WTC11 (cell line): Measurements from ENCODE around the gene FAM171A1. TPM values are rescaled to one million over a fixed set of nuclear protein-coding genes. Genes with fewer than 3 reads are reported as not detected.

Source experiments
- ATAC-seq: fragments of 200-7000 bp; cut with Tn5 transposase; 2 replicates; pipeline ENCODE4 v1.10.0; 2021; ENCODE audit warnings: mild to moderate bottlenecking, moderate library complexity
- CTCF ChIA-PET: fragments of 300-600 bp; sonication (Branson Sonifier 250); formaldehyde crosslinking; loops from one replicate; lab custom pipeline; 2021; ENCODE audit warnings: antibody characterized with exemption; lab: Charles Lee
- POLR2A ChIA-PET: fragments of 350-600 bp; sonication (Branson Sonifier 250); formaldehyde crosslinking; loops from one replicate; lab custom pipeline; 2021; ENCODE audit warnings: antibody characterized with exemption; lab: Charles Lee
- DNase-seq: peaks from one replicate; pipeline ENCODE4 v3.0.0; 2021; ENCODE audit warnings: low spot score
- H3K27ac Mint-ChIP-seq: 2 replicates; pipeline ENCODE4 v1.8.0; 2021; ENCODE audit warnings: mixed read lengths
- H3K27me3 Mint-ChIP-seq: 2 replicates; pipeline ENCODE4 v1.8.0; 2021; ENCODE audit warnings: low read depth, mild to moderate bottlenecking, moderate library complexity, mixed read lengths
- H3K36me3 Mint-ChIP-seq: 2 replicates; pipeline ENCODE4 v1.8.0; 2021; ENCODE audit warnings: mixed read lengths
- H3K4me1 Mint-ChIP-seq: 2 replicates; pipeline ENCODE4 v1.8.0; 2022; ENCODE audit warnings: mixed read lengths
- H3K4me3 Mint-ChIP-seq: 2 replicates; pipeline ENCODE4 v1.8.0; 2021; ENCODE audit warnings: mild to moderate bottlenecking, moderate library complexity, mixed read lengths
- H3K9me3 Mint-ChIP-seq: 2 replicates; pipeline ENCODE4 v1.8.0; 2021; ENCODE audit warnings: mixed read lengths
- ESRRA ChIP-seq: sonication (generic); formaldehyde crosslinking; IDR thresholded peaks from 2 replicates; pipeline ENCODE4 v1.8.1; 2022; ENCODE audit warnings: mild to moderate bottlenecking, missing genetic modification reagents, borderline replicate concordance
- ETV6 ChIP-seq: sonication (generic); formaldehyde crosslinking; IDR thresholded peaks from 2 replicates; pipeline ENCODE4 v1.8.1; 2022; ENCODE audit warnings: mild to moderate bottlenecking, missing genetic modification reagents
- FOXP1 ChIP-seq: sonication (generic); formaldehyde crosslinking; IDR thresholded peaks from 2 replicates; pipeline ENCODE4 v1.8.0; 2022; ENCODE audit warnings: missing genetic modification reagents, mild to moderate bottlenecking, moderate library complexity, borderline replicate concordance
- IRF2 ChIP-seq: sonication (generic); formaldehyde crosslinking; IDR thresholded peaks from 2 replicates; pipeline ENCODE4 v1.8.0; 2022; ENCODE audit warnings: low read depth, missing genetic modification reagents, borderline replicate concordance
- MXD4 ChIP-seq: fragments of 250-450 bp; sonication (Bioruptor Pico); IDR thresholded peaks from 2 replicates; pipeline ENCODE4 v1.8.0; 2021; ENCODE audit warnings: mild to moderate bottlenecking, moderate library complexity, borderline replicate concordance
- NR1H2 ChIP-seq: sonication (generic); formaldehyde crosslinking; IDR thresholded peaks from 2 replicates; pipeline ENCODE4 v1.9.0; 2021; ENCODE audit warnings: mild to moderate bottlenecking, moderate library complexity, missing genetic modification reagents
- PRRX2 ChIP-seq: fragments of 250-450 bp; sonication (Bioruptor Pico); IDR thresholded peaks from 2 replicates; pipeline ENCODE4 v1.8.0; 2021; ENCODE audit warnings: mild to moderate bottlenecking
- RORB ChIP-seq: fragments of 250-450 bp; sonication (Bioruptor Pico); IDR thresholded peaks from 2 replicates; pipeline ENCODE4 v1.9.0; 2021; ENCODE audit warnings: mild to moderate bottlenecking
- TCF7 ChIP-seq: sonication (generic); formaldehyde crosslinking; IDR thresholded peaks from 2 replicates; pipeline ENCODE4 v1.8.0; 2022; ENCODE audit warnings: mild to moderate bottlenecking, low read depth, missing genetic modification reagents, moderate library complexity
- TP53 ChIP-seq: sonication (generic); formaldehyde crosslinking; IDR thresholded peaks from 2 replicates; pipeline ENCODE4 v1.8.1; 2023; ENCODE audit warnings: mild to moderate bottlenecking, missing genetic modification reagents
- USF2 ChIP-seq: sonication (generic); formaldehyde crosslinking; IDR thresholded peaks from 2 replicates; pipeline ENCODE4 v1.8.1; 2023; ENCODE audit warnings: mild to moderate bottlenecking, missing genetic modification reagents, moderate library complexity
- ZNF263 ChIP-seq: sonication (generic); formaldehyde crosslinking; IDR thresholded peaks from 2 replicates; pipeline ENCODE4 v1.8.1; 2022; ENCODE audit warnings: low read depth, mild to moderate bottlenecking, moderate library complexity, missing genetic modification reagents
- ZNF281 ChIP-seq: sonication (generic); formaldehyde crosslinking; IDR thresholded peaks from 2 replicates; pipeline ENCODE4 v1.8.0; 2023; ENCODE audit warnings: mild to moderate bottlenecking, missing genetic modification reagents
- ZNF416 ChIP-seq: fragments of 250-450 bp; sonication (Bioruptor Pico); IDR thresholded peaks from 2 replicates; pipeline ENCODE4 v1.9.0; 2021; ENCODE audit warnings: mild to moderate bottlenecking, inconsistent platforms
- ZNF423 ChIP-seq: fragments of 250-450 bp; sonication (Bioruptor Pico); IDR thresholded peaks from 2 replicates; pipeline ENCODE4 v2.1.2; 2022; ENCODE audit warnings: mild to moderate bottlenecking, moderate library complexity
- ZNF532 ChIP-seq: fragments of 250-450 bp; sonication (Bioruptor Pico); IDR thresholded peaks from 2 replicates; pipeline ENCODE4 v1.9.0; 2021; ENCODE audit warnings: mild to moderate bottlenecking, borderline replicate concordance
- total RNA-seq: library from RNA; stranded (reverse); gene quantifications from 3 replicates; pipeline ENCODE4 v1.2.3, GENCODE V29; 2021
- TF ChIP-seq, protein P1 (sequence below): fragments of 250-450 bp; sonication (Bioruptor Pico); IDR thresholded peaks from 2 replicates; pipeline ENCODE4 v1.9.0; 2021; ENCODE audit warnings: moderate library complexity, mild to moderate bottlenecking, inconsistent platforms, borderline replicate concordance
- TF ChIP-seq, protein P2 (sequence below): sonication (generic); formaldehyde crosslinking; IDR thresholded peaks from 2 replicates; pipeline ENCODE4 v1.8.1; 2023; ENCODE audit warnings: mild to moderate bottlenecking, missing genetic modification reagents, moderate library complexity

FAM171A1 gene
- total RNA-seq, 1 experiment from 2014 or later: 33.9 TPM

GRCh38 chr10:15369256-15370211 lies 1.6 kb downstream of the FAM171A1 start:
- peak overlapping the region; percentile 65; the same call in 1 of the 2 replicates for H3K27ac Mint-ChIP-seq
- H3K4me3 Mint-ChIP-seq: peak overlapping the region; percentile 89
- ChIA-PET CTCF (interaction anchor here (0.6 to 1.6 kb wide), 5 partner anchors 9 to 239 kb away, joined by 3 to 8 read pairs (median 3); partner anchors contain the start of gene NMT2), POLR2A (no interaction called here)
- H3K27me3 Mint-ChIP-seq: peaks cover 15% of the 10 kb centered on the region
- TF ChIP-seq USF2 (CRISPR knock-in tag) (no peak), IRF2 (CRISPR knock-in tag) (no peak), ZNF423 (no peak), ZNF263 (CRISPR knock-in tag) (no peak), PRRX2 (CRISPR knock-in tag) (no peak), TCF7 (no peak), NR1H2 (CRISPR knock-in tag) (no peak), RORB (no peak), FOXP1 (no peak), TP53 (CRISPR knock-in tag) (no peak), ESRRA (CRISPR knock-in tag) (no peak), ZNF532 (CRISPR knock-in tag) (no peak), ZNF416 (no peak), ZNF281 (CRISPR knock-in tag) (no peak), ETV6 (no peak), MXD4 (CRISPR knock-in tag) (no peak)
- TF ChIP-seq, protein P1, sequence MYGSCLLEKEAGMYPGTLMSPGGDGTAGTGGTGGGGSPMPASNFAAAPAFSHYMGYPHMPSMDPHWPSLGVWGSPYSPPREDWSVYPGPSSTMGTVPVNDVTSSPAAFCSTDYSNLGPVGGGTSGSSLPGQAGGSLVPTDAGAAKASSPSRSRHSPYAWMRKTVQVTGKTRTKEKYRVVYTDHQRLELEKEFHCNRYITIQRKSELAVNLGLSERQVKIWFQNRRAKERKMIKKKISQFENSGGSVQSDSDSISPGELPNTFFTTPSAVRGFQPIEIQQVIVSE (CRISPR knock-in tag): no peak
- TF ChIP-seq, protein P2, sequence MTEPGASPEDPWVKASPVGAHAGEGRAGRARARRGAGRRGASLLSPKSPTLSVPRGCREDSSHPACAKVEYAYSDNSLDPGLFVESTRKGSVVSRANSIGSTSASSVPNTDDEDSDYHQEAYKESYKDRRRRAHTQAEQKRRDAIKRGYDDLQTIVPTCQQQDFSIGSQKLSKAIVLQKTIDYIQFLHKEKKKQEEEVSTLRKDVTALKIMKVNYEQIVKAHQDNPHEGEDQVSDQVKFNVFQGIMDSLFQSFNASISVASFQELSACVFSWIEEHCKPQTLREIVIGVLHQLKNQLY (CRISPR knock-in tag): no peak
- H3K4me1 Mint-ChIP-seq: peaks cover 30% of the 10 kb centered on the region
- peaks cover 7% of the 10 kb centered on the region for H3K9me3 Mint-ChIP-seq
- H3K36me3 Mint-ChIP-seq: peaks cover 7% of the 10 kb centered on the region
- DNase-seq (peak; percentile 16), ATAC-seq (peak; percentile 20)
